Measurements from ENCODE around the gene ST6GALNAC6.
"Not testable (repeated sequence)": the region's sequence is repeated elsewhere in the genome, so short reads cannot be mapped to it uniquely, and the experiment has no call there.

- TF ChIP-seq CTCF (conservative IDR thresholded peaks at IDR 0.05; ENCODE audit: low read depth, low read length); BHLHE40 (IDR thresholded peaks at IDR 0.05; ENCODE audit: low read depth, low read length): not testable (repeated sequence)
Measured at GRCh38 chr9:127845619-127846018, 53.8 kb downstream of the ST6GALNAC6 start.

Data from IMR-90 (cell line).